Endothelial cell of umbilical vein (primary cell): ENCODE results near the gene PROZ. TPM values are rescaled to one million over a fixed set of nuclear protein-coding genes. Genes with fewer than 3 reads are reported as not detected.
A peak's percentile ranks its signal among the peaks of the same experiment; 100 is the strongest.

Experiments used
- BruUV-seq: library from RNA; stranded (reverse); fragments of 400-500 nt; replicated peaks from 2 replicates; lab custom pipeline; 2021; lab: Mats Ljungman, UMichigan
- CTCF ChIA-PET: fragments of 300-600, 350-600 bp; sonication (Branson Sonifier 250); formaldehyde crosslinking; loops from one replicate; lab custom pipeline; 2021; ENCODE audit warnings: antibody characterized with exemption, inconsistent platforms; lab: Charles Lee
- POLR2A ChIA-PET: fragments of 300-600, 350-600 bp; sonication (Branson Sonifier 250); formaldehyde crosslinking; loops from one replicate; lab custom pipeline; 2021; ENCODE audit warnings: antibody characterized with exemption, inconsistent platforms; lab: Charles Lee
- DNase-seq: peaks from one replicate; pipeline ENCODE4 v3.0.0-alpha.2; 2011; ENCODE audit warnings: low read depth, low spot score
- FAIRE-seq: peaks from 2 replicates; lab custom pipeline; 2011; peaks lifted over from hg19 to GRCh38; lab: Jason Lieb, UNC
- H2AFZ ChIP-seq: 2 replicates; pipeline ENCODE4 v1.6.0; 2012; ENCODE audit warnings: low read depth, low read length, control low read depth, inconsistent platforms
- H3K27ac ChIP-seq: 2 replicates; pipeline ENCODE4 v1.5.1; 2011; ENCODE audit warnings: low read depth, mild to moderate bottlenecking, control low read depth, low read length, moderate library complexity; ENCODE audit not compliant: insufficient read depth
- H3K27me3 ChIP-seq, 2 experiments: 2 replicates each; pipeline versions ENCODE4 v1.6.0 to v1.6.1; 2011; ENCODE audit warnings: low read length in 2 of 2, mixed read lengths in 1 of 2; ENCODE audit not compliant: control insufficient read depth in 2 of 2, insufficient read depth in 2 of 2
- H3K36me3 ChIP-seq, 2 experiments: 2 replicates in 1 of 2; 3 replicates in 1 of 2; pipeline ENCODE4 v1.5.1; 2011; ENCODE audit warnings: low read length in 2 of 2, mild to moderate bottlenecking in 1 of 2, moderate library complexity in 1 of 2; ENCODE audit not compliant: control insufficient read depth in 2 of 2, insufficient read depth in 2 of 2; ENCODE audit errors: extremely low read depth in 1 of 2
- H3K4me1 ChIP-seq: 3 replicates; pipeline ENCODE4 v1.5.1; 2011; ENCODE audit warnings: mild to moderate bottlenecking, low read length; ENCODE audit not compliant: control insufficient read depth, insufficient read depth; ENCODE audit errors: extremely low read depth
- H3K4me2 ChIP-seq: 2 replicates; pipeline ENCODE4 v1.6.1; 2011; ENCODE audit warnings: low read length, control low read depth, mixed read lengths; ENCODE audit not compliant: insufficient read depth
- H3K4me3 ChIP-seq, 3 experiments: fragments of 200-600 bp in 1 of 3; sonication (generic), shearing (Covaris generic) in 1 of 3; replicated peaks in 1 of 3; 2 replicates each; pipeline ENCODE4 v1.5.1; 2011 to 2016; ENCODE audit warnings: control low read depth in 3 of 3, low read length in 3 of 3, mild to moderate bottlenecking in 2 of 3, inconsistent platforms in 1 of 3, low read depth in 1 of 3, moderate library complexity in 1 of 3; ENCODE audit not compliant: insufficient read depth in 1 of 3
- H3K79me2 ChIP-seq: 2 replicates; pipeline ENCODE4 v1.6.0; 2012; ENCODE audit warnings: low read length, inconsistent platforms; ENCODE audit not compliant: control insufficient read depth, insufficient read depth
- H3K9ac ChIP-seq: replicated peaks from 2 replicates; pipeline ENCODE3; 2011; ENCODE audit warnings: low read length, control low read depth; ENCODE audit not compliant: insufficient read depth; ENCODE audit errors: extremely low read depth
- H3K9me1 ChIP-seq: replicated peaks from 3 replicates; pipeline ENCODE4 v1.6.0; 2011; ENCODE audit warnings: mild to moderate bottlenecking, low read length; ENCODE audit not compliant: control insufficient read depth, insufficient read depth; ENCODE audit errors: extremely low read depth
- H3K9me3 ChIP-seq: replicated peaks from 2 replicates; pipeline ENCODE4 v1.5.1; 2012; ENCODE audit warnings: low read length, inconsistent platforms; ENCODE audit not compliant: control insufficient read depth, insufficient read depth
- H4K20me1 ChIP-seq: replicated peaks from 2 replicates; pipeline ENCODE3; 2011; ENCODE audit warnings: mild to moderate bottlenecking, low read length; ENCODE audit not compliant: control insufficient read depth, insufficient read depth; ENCODE audit errors: extremely low read depth
- CTCF ChIP-seq, 2 donors: IDR thresholded peaks; 1 replicate in 1 of 2; 2 replicates in 1 of 2; pipeline ENCODE4 v1.5.1; 2011; ENCODE audit warnings: low read length in 2 of 2, mild to moderate bottlenecking in 2 of 2, moderate library complexity in 2 of 2, control low read depth in 1 of 2, inconsistent platforms in 1 of 2, low read depth in 1 of 2; ENCODE audit not compliant: insufficient read depth in 1 of 2; ENCODE audit errors: extremely low read depth in 1 of 2
- EZH2 ChIP-seq: IDR thresholded peaks from 2 replicates; pipeline ENCODE4 v1.6.1; 2012; ENCODE audit warnings: borderline replicate concordance, low read depth, mild to moderate bottlenecking, moderate library complexity, low read length, inconsistent platforms; ENCODE audit not compliant: severe bottlenecking
- FOS ChIP-seq: IDR thresholded peaks from 2 replicates; pipeline ENCODE4 v1.6.1; 2011; ENCODE audit warnings: mild to moderate bottlenecking, low read length, moderate library complexity, borderline replicate concordance; ENCODE audit not compliant: insufficient read depth
- GATA2 ChIP-seq: IDR thresholded peaks from 2 replicates; pipeline ENCODE4 v1.7.0; 2011; ENCODE audit warnings: low read depth, mild to moderate bottlenecking, moderate library complexity, mixed read lengths, low read length; ENCODE audit not compliant: insufficient read length, insufficient read depth
- JUN ChIP-seq: IDR thresholded peaks from 2 replicates; pipeline ENCODE4 v1.6.1; 2011; ENCODE audit warnings: borderline replicate concordance, low read depth; ENCODE audit not compliant: insufficient read length, insufficient read depth
- MAX ChIP-seq: IDR thresholded peaks from 2 replicates; pipeline ENCODE4 v1.6.1; 2011; ENCODE audit not compliant: insufficient read depth, insufficient read length
- MYC ChIP-seq: IDR thresholded peaks from one replicate; pipeline ENCODE4 v1.6.1; 2011; ENCODE audit warnings: mild to moderate bottlenecking, low read depth, low read length
- POLR2A ChIP-seq: IDR thresholded peaks from 2 replicates; pipeline ENCODE4 v1.6.1; 2012; ENCODE audit warnings: low read depth, mild to moderate bottlenecking, control low read depth, low read length
- POLR2AphosphoS5 ChIP-seq: IDR thresholded peaks from 2 replicates; pipeline ENCODE4 v1.6.1; 2012; ENCODE audit warnings: low read depth, mild to moderate bottlenecking, control low read depth, low read length, moderate library complexity; ENCODE audit not compliant: insufficient read depth
- dilution Hi-C: fragments of 300-500 bp; cut with MboI; formaldehyde crosslinking; loops from one replicate; pipeline ENCODE4 v1.15.0; 2019; ENCODE audit warnings: low sequenced_read_pairs; ENCODE audit not compliant: extremely low pct_ligation_motif_present
- intact Hi-C: fragments of 100-400 bp; cut with micrococcal nuclease; formaldehyde crosslinking; loops from one replicate; pipeline ENCODE4 v1.10.0; 2022
- polyA plus RNA-seq, 4 experiments: library from polyadenylated mRNA; depleted of rRNA in 3 of 4; stranded (reverse) in 3 of 4; unstranded in 1 of 4; fragments of >200 nt; gene quantifications; 2 replicates each; pipeline versions ENCODE4 v1.2.1 to v1.2.3, GENCODE V29; 2011 to 2012; ENCODE audit warnings: missing spikeins in 1 of 4
- total RNA-seq: library from RNA; stranded (reverse); gene quantifications from 2 replicates; pipeline ENCODE4 v1.2.3, GENCODE V29; 2021

Gene PROZ
- total and polyA plus RNA-seq, 2 donors (not counting 3 experiments of a cell fraction or from before 2014, with no cell fraction given): not detected

- no peak overlapping the region for H3K4me3 ChIP-seq
- no peak overlapping the region for H3K9ac ChIP-seq
- TF ChIP-seq MYC: no peak
- no peak for TF ChIP-seq MAX
- TF ChIP-seq CTCF (IDR thresholded peaks at IDR 0.05; ENCODE audit: extremely low read depth in 1 of 2, insufficient read depth in 1 of 2, low read depth in 1 of 2, low read length in 2 of 2): no peak
- no peak for TF ChIP-seq EZH2
- no peak for TF ChIP-seq POLR2A
- TF ChIP-seq POLR2AphosphoS5: no peak
- TF ChIP-seq JUN: no peak
- TF ChIP-seq FOS: no peak
- no peak for TF ChIP-seq GATA2
- no TSS peak for BruUV-seq
- H3K9me1 ChIP-seq: no peaks in the 10 kb centered on the region
- intact Hi-C loops (loop anchor here (1.0 kb wide), 3 partner anchors 9 to 39 kb away; partner anchors contain the start of gene PCID2), dilution Hi-C loops (no loop called here)
- no peaks in the 10 kb centered on the region for H3K9me3 ChIP-seq
- H3K36me3 ChIP-seq: no peaks in the 10 kb centered on the region
- FAIRE-seq (peak; percentile 70), DNase-seq (no peak)
- no peaks in the 10 kb centered on the region for H4K20me1 ChIP-seq
- ChIA-PET POLR2A (no interaction called here), CTCF (interaction anchor here (1.1 to 1.9 kb wide), 2 partner anchors 9 to 11 kb away, joined by 3 to 9 read pairs; no protein-coding TSS in a partner anchor)
- H3K79me2 ChIP-seq: no peaks in the 10 kb centered on the region
- H2AFZ ChIP-seq: no peak overlapping the region
- no peaks in the 10 kb centered on the region for H3K27me3 ChIP-seq
- H3K27ac ChIP-seq: peak overlapping the region; percentile 27
- H3K4me2 ChIP-seq: no peak overlapping the region
- H3K4me1 ChIP-seq: peaks cover 24% of the 10 kb centered on the region
Measured at GRCh38 chr13:113169277-113170272, 11.1 kb downstream of the PROZ start.
